ENCODE measurements around the gene HSF4. TPM values are rescaled to one million over a fixed set of nuclear protein-coding genes. Genes with fewer than 3 reads are reported as not detected.

Gene HSF4
- total RNA-seq, 1 donor from 2014 or later: 5.5 TPM

DNA sequence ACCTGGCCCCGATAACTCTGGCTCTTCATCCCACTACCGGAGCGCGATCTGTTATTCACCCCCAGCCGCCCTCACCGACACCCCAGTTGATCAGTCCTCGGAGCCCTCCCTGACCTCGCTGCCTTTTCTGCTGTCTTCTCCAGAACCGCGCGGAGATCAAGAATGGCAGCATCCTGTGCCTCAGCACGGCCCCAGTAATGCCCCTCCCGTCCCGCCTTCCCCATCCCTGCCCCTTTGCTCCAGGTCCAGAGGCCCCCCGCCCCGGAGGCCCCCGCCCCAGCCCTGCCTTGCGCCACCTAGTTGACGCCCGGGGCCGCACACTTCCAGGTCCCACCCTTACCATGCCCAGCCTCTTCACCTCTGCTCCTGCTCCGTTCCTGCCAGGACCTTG, 35.3 kb downstream of the HSF4 start:
- Histone ChIP-seq H3K4me3 (ENCODE audit: low read depth, low read length) (no peak overlapping the region), H3K36me3 (ENCODE audit: control insufficient read depth, insufficient read depth, low read length) (peaks cover 2% of the 10 kb centered on the region)
- TF ChIP-seq, protein P1, sequence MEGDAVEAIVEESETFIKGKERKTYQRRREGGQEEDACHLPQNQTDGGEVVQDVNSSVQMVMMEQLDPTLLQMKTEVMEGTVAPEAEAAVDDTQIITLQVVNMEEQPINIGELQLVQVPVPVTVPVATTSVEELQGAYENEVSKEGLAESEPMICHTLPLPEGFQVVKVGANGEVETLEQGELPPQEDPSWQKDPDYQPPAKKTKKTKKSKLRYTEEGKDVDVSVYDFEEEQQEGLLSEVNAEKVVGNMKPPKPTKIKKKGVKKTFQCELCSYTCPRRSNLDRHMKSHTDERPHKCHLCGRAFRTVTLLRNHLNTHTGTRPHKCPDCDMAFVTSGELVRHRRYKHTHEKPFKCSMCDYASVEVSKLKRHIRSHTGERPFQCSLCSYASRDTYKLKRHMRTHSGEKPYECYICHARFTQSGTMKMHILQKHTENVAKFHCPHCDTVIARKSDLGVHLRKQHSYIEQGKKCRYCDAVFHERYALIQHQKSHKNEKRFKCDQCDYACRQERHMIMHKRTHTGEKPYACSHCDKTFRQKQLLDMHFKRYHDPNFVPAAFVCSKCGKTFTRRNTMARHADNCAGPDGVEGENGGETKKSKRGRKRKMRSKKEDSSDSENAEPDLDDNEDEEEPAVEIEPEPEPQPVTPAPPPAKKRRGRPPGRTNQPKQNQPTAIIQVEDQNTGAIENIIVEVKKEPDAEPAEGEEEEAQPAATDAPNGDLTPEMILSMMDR (IDR thresholded peaks at IDR 0.05; ENCODE audit: insufficient read depth, low read length, poor library complexity, severe bottlenecking): no peak

DNA sequence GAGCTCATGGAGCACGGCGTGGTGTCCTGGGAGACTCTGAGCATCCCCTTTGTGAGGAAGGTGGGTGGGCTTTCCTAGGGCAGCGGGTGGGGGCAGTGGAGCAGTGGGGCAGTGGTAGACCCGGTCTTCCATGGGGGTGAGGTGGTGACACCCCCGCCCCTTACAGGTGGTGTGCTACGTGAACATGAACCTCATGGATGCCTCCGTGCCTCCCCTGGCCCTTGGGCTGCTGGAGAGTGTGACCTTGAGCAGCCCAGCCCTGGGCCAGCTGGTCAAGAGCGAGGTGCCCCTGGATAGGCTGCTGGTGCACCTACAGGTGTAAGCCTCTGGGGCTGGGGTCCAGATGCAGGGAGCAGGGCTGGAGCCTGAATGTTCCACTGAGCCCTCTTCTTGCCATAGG, 35.9 kb downstream of the HSF4 start:
- TF ChIP-seq, protein P1 (IDR thresholded peaks at IDR 0.05; ENCODE audit: insufficient read depth, low read length, poor library complexity, severe bottlenecking): no peak
- H3K27me3 ChIP-seq (ENCODE audit: control insufficient read depth, insufficient read depth, low read length): no peaks in the 10 kb centered on the region
- no peak overlapping the region for H3K4me3 ChIP-seq (ENCODE audit: low read depth, low read length)
- DNase-seq (ENCODE audit: low read depth): no peak
- H3K36me3 ChIP-seq (ENCODE audit: control insufficient read depth, insufficient read depth, low read length): peaks cover 2% of the 10 kb centered on the region

More for the DNA sequence above, 35.3 kb downstream of the HSF4 start:
- DNase-seq (ENCODE audit: low read depth): no peak
- no peaks in the 10 kb centered on the region for H3K27me3 ChIP-seq (ENCODE audit: control insufficient read depth, insufficient read depth, low read length)

DNA sequence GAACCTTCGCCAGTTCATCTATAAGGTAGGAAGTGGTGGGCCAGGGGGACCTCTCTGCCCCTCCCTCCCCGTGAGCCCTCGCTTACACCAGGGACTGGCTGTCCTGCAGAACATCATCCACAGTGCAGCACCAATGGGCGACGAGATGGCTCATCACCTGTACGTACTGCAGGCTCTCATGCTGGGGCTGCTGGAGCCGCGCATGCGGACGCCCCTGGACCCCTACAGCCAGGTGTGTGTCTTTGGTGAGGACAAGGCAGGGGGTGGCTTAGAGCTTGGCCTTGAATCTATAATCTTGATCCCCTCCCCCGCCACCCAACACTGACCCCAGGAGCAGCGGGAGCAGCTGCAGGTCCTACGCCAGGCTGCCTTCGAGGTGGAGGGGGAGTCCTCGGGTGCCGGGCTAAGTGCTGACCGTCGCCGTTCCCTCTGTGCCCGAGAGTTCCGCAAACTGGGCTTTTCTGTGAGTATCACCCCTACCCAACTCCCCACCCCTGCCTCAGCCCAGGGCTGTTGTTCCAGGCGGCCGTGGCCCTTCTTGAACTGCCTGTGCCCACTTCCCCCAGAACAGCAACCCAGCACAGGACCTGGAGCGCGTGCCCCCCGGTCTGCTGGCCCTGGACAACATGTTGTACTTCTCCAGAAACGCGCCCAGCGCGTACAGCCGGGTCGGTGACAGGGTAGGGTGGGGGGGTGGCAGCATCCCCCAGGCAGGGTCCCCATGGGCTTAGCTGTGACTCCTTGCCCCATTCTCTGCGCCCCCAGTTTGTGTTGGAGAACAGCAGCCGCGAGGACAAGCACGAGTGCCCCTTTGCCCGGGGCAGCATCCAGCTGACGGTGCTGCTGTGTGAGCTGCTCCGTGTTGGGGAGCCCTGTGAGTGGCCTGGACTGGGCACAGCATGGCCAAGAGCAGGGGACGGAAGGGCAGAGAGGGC, 37.1 kb downstream of the HSF4 start:
- no peak overlapping the region for H3K4me3 ChIP-seq (ENCODE audit: low read depth, low read length)
- TF ChIP-seq, protein P1 (IDR thresholded peaks at IDR 0.05; ENCODE audit: insufficient read depth, low read length, poor library complexity, severe bottlenecking): no peak
- H3K36me3 ChIP-seq (ENCODE audit: control insufficient read depth, insufficient read depth, low read length): no peaks in the 10 kb centered on the region

DNA sequence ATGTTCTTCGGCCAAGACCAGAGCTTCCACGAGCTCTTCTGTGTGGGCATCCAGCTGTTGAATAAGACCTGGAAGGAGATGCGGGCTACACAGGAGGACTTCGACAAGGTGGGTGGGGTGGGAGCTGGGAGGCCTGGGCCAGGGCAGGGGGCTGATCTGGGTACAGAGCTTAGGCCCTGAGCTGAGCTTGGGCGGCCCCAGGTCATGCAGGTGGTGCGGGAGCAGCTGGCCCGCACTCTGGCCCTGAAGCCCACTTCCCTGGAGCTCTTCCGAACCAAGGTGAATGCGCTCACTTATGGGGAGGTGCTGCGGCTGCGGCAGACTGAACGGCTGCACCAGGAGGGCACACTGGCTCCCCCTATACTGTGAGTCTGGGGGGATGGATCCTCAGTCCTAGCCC, 37.9 kb downstream of the HSF4 start:
- no peaks in the 10 kb centered on the region for H3K36me3 ChIP-seq (ENCODE audit: control insufficient read depth, insufficient read depth, low read length)
- no peaks in the 10 kb centered on the region for H3K27me3 ChIP-seq (ENCODE audit: control insufficient read depth, insufficient read depth, low read length)
- H3K4me3 ChIP-seq (ENCODE audit: low read depth, low read length): no peak overlapping the region
- no peak for DNase-seq (ENCODE audit: low read depth)
- TF ChIP-seq, protein P1 (IDR thresholded peaks at IDR 0.05; ENCODE audit: insufficient read depth, low read length, poor library complexity, severe bottlenecking): no peak

More for the DNA sequence above, 37.1 kb downstream of the HSF4 start:
- H3K27me3 ChIP-seq (ENCODE audit: control insufficient read depth, insufficient read depth, low read length): no peaks in the 10 kb centered on the region
- no peak for DNase-seq (ENCODE audit: low read depth)

DNA sequence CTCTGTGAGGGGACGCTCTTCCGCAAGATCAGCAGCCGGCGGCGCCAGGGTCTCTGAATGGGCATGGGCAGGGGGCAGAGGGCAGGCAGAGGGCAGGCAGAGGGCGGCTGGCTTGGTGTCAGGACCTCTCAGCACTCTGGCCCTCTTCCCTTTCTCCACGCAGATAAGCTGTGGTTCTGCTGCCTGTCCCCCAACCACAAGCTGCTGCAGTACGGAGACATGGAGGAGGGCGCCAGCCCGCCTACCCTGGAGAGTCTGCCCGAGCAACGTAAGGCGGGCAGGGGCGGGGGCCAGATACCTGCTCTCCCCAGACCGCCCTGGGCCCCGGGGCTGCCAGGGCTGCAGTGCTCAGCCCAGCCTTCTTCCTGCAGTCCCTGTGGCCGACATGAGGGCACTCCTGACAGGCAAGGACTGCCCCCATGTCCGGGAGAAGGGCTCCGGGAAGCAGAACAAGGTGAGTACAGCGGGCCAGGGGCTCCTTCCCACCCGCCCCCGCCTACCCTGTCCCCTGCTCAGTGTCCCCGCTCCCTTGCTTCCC, 38.5 kb downstream of the HSF4 start:
- TF ChIP-seq, protein P1 (IDR thresholded peaks at IDR 0.05; ENCODE audit: insufficient read depth, low read length, poor library complexity, severe bottlenecking): no peak
- DNase-seq (ENCODE audit: low read depth): no peak
- Histone ChIP-seq H3K27me3 (ENCODE audit: control insufficient read depth, insufficient read depth, low read length) (no peaks in the 10 kb centered on the region), H3K4me3 (ENCODE audit: low read depth, low read length) (no peak overlapping the region), H3K36me3 (ENCODE audit: control insufficient read depth, insufficient read depth, low read length) (no peaks in the 10 kb centered on the region)
